ENCODE results near the gene TTLL8.

GRCh38 chr22:49969751-49970527 lies 88.2 kb downstream of the TTLL8 start:
- no peak for TF ChIP-seq HMGXB4 (CRISPR knock-in tag; IDR thresholded peaks at IDR 0.05; ENCODE audit: borderline replicate concordance)
- TF ChIP-seq USF2 (IDR thresholded peaks at IDR 0.05): no peak
- no peak for TF ChIP-seq RFX5 (IDR thresholded peaks at IDR 0.05)
- TF ChIP-seq CTCF (IDR thresholded peaks at IDR 0.05): no peak
- no peak for TF ChIP-seq REST (IDR thresholded peaks at IDR 0.05)
- no peak for TF ChIP-seq BHLHE40 (IDR thresholded peaks at IDR 0.05; ENCODE audit: low read depth, low read length)
- no peak for TF ChIP-seq NR3C1 (IDR thresholded peaks at IDR 0.05)
- TF ChIP-seq POLR2A (IDR thresholded peaks at IDR 0.05; ENCODE audit: low read length): no peak
- no peak for TF ChIP-seq EHMT2 (IDR thresholded peaks at IDR 0.05; ENCODE audit: low read depth)
- no peak for TF ChIP-seq HEYL (CRISPR knock-in tag; IDR thresholded peaks at IDR 0.05)
- TF ChIP-seq EP300 (IDR thresholded peaks at IDR 0.05): no peak
- no peak for TF ChIP-seq JUNB (IDR thresholded peaks at IDR 0.05)

Measured in A549 (cell line).